GM10266 (cell line): ENCODE results near the gene FAM204A.

ENCODE experiments used
- DNase-seq: peaks from one replicate; pipeline ENCODE4 v3.0.0; 2012; ENCODE audit errors: extremely low spot score
- CTCF ChIP-seq: IDR thresholded peaks from 2 replicates; pipeline ENCODE4 v1.5.1; 2012; ENCODE audit warnings: mild to moderate bottlenecking, low read depth; ENCODE audit not compliant: control insufficient read depth, insufficient read depth; ENCODE audit errors: missing control alignments

The FAM204A gene

GRCh38 chr10:118253397-118253796, 88.7 kb downstream of the FAM204A start:
- DNase-seq = no peak
- TF ChIP-seq CTCF = no peak

DNA sequence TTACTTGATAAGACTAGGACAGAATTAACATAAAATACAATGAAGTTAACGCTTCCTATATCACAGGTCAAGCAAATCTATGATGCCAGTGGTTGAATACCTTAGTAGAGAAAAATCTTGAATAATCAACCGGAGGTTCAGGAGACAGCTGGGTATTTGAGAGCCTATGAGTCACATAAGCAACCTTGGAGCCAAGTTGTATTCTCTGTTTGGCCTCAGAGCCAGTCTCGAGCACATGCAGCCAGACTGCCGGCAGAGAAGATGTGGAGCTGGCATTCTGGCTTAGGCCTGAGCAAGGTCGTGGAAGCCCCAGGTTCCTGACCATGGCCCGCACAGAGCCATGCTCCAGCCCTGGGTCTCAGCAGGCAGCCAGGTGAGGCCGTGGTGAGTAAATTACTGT, 90.3 kb downstream of the FAM204A start:
- DNase-seq = no peak
- no peak for TF ChIP-seq CTCF

DNA sequence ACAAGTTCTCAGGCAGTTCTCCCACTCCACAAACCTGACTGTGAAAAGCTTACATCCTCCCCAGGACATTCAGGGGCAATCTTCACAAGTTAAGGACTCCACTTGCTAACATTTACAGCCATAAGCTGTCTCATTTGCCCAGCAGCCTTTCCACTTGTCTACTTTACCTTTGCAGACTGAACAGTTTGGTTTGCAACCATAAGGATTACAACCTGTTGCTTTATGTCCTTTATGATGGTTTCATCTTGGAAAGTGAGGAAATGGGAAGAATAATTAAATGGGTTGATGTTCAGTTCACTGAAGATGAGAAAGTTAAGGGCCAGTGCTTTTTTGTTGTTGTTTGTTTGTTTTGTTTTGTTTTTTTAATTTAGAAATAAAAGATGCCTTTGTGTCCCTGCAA, 92.4 kb downstream of the FAM204A start:
- TF ChIP-seq CTCF = no peak
- DNase-seq = no peak
